ENCODE data around the gene PTCRA.

DNA sequence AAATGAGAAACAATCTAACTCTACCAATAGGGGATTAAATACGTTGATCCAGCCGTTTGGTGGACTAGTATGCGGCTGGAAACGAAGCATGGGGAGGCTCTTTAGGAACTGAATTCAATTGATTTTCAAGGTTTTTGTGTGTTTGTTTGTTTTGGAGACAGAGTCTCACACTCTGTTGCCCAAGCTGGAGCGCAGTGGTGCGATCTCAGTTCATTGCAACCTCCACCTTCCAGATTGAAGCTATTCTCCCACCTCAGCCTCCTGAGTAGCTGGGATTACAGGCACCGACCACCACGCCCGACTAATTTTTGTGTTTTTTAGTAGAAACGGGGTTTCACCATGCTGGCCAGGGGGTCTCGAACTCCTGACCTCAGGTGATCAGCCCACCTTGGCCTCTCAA, 20.5 kb downstream of the PTCRA start:
- TF ChIP-seq POLR2AphosphoS5 (IDR thresholded peaks at IDR 0.05; ENCODE audit: insufficient read depth, low read depth, low read length) (no peak), POLR2A (IDR thresholded peaks at IDR 0.05; ENCODE audit: low read depth, low read length) (no peak), MAX (IDR thresholded peaks at IDR 0.05; ENCODE audit: insufficient read depth, insufficient read length) (no peak), MYC (IDR thresholded peaks at IDR 0.05; ENCODE audit: low read depth, low read length) (no peak), EZH2 (IDR thresholded peaks at IDR 0.05; ENCODE audit: borderline replicate concordance, low read depth, low read length, severe bottlenecking) (no peak), JUN (IDR thresholded peaks at IDR 0.05; ENCODE audit: borderline replicate concordance, insufficient read depth, insufficient read length, low read depth) (no peak)
- TF ChIP-seq, protein P1, sequence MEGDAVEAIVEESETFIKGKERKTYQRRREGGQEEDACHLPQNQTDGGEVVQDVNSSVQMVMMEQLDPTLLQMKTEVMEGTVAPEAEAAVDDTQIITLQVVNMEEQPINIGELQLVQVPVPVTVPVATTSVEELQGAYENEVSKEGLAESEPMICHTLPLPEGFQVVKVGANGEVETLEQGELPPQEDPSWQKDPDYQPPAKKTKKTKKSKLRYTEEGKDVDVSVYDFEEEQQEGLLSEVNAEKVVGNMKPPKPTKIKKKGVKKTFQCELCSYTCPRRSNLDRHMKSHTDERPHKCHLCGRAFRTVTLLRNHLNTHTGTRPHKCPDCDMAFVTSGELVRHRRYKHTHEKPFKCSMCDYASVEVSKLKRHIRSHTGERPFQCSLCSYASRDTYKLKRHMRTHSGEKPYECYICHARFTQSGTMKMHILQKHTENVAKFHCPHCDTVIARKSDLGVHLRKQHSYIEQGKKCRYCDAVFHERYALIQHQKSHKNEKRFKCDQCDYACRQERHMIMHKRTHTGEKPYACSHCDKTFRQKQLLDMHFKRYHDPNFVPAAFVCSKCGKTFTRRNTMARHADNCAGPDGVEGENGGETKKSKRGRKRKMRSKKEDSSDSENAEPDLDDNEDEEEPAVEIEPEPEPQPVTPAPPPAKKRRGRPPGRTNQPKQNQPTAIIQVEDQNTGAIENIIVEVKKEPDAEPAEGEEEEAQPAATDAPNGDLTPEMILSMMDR (IDR thresholded peaks at IDR 0.05; ENCODE audit: extremely low read depth in 1 of 2, insufficient read depth in 1 of 2, low read depth in 1 of 2, low read length in 2 of 2), result no peak

Data from endothelial cell of umbilical vein (primary cell).